HL-60 (cell line): ENCODE data around the gene APCDD1.

Experiments used
- DNase-seq, 2 experiments: peaks; one replicate each; pipeline ENCODE4 v3.0.0-alpha.2; 2010 to 2020; ENCODE audit warnings: low read depth in 1 of 2, low spot score in 1 of 2
- H3K27ac ChIP-seq: fragments of 250-450 bp; sonication (Bioruptor Pico); replicated peaks from 2 replicates; pipeline ENCODE4 v1.5.1; 2020; ENCODE audit warnings: mild to moderate bottlenecking, moderate library complexity
- H3K27me3 ChIP-seq: fragments of 250-450 bp; sonication (Bioruptor Pico); 2 replicates; pipeline ENCODE4 v1.5.1; 2021; ENCODE audit warnings: mild to moderate bottlenecking, moderate library complexity; ENCODE audit not compliant: insufficient read depth, poor library complexity, severe bottlenecking
- H3K4me3 ChIP-seq: replicated peaks from 2 replicates; pipeline ENCODE4 v1.5.1; 2011; ENCODE audit warnings: mild to moderate bottlenecking, control low read depth, low read length; ENCODE audit not compliant: insufficient read depth
- GABPA ChIP-seq: IDR thresholded peaks from 2 replicates; pipeline ENCODE4 v1.6.1; 2012; ENCODE audit warnings: low read depth
- POLR2AphosphoS5 ChIP-seq: IDR thresholded peaks from 2 replicates; pipeline ENCODE4 v1.6.1; 2012; ENCODE audit warnings: low read depth
- REST ChIP-seq: IDR thresholded peaks from 2 replicates; pipeline ENCODE4 v1.6.1; 2012; ENCODE audit warnings: low read depth; ENCODE audit not compliant: insufficient replicate concordance
- SPI1 ChIP-seq: IDR thresholded peaks from 2 replicates; pipeline ENCODE4 v1.6.1; 2012; ENCODE audit warnings: low read depth, mild to moderate bottlenecking, borderline replicate concordance
- TF ChIP-seq, protein P1 (sequence below): IDR thresholded peaks from one replicate; pipeline ENCODE4 v1.5.1; 2011; ENCODE audit warnings: low read length, control low read depth, inconsistent platforms; ENCODE audit not compliant: insufficient read depth

APCDD1 gene

DNA sequence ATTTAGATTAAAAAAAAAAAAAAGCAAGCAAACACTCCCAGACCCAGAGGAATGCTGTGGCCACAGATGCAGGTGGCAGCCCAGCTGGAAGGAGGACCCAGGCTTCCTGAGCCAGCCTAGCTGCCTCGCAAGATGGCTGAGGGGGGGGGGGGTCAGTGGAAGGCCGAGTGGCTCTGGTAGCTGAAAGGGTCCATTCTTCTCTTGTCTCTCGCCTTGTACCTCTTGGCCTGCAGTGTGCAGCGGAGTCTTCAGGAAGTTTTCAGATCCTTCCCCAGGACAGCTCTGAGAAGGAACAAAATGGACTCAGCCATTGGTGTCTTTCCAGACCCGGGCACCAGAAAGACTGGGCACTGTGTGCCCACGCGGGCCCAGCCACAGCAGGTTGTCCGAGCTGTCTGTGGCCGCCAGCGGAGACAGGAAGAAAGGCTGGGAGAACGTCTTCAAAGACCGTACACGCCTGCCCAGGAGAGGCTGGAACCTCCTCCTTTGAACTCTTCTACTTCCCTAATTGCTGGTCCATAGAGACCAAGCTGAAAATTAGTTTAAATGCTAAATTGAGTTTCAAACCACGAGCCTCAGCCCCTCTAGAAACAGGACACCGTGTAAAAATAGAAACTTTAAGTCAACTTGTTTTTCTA is 21.3 kb downstream of the APCDD1 start:
- no peak for TF ChIP-seq POLR2AphosphoS5
- TF ChIP-seq, protein P1, sequence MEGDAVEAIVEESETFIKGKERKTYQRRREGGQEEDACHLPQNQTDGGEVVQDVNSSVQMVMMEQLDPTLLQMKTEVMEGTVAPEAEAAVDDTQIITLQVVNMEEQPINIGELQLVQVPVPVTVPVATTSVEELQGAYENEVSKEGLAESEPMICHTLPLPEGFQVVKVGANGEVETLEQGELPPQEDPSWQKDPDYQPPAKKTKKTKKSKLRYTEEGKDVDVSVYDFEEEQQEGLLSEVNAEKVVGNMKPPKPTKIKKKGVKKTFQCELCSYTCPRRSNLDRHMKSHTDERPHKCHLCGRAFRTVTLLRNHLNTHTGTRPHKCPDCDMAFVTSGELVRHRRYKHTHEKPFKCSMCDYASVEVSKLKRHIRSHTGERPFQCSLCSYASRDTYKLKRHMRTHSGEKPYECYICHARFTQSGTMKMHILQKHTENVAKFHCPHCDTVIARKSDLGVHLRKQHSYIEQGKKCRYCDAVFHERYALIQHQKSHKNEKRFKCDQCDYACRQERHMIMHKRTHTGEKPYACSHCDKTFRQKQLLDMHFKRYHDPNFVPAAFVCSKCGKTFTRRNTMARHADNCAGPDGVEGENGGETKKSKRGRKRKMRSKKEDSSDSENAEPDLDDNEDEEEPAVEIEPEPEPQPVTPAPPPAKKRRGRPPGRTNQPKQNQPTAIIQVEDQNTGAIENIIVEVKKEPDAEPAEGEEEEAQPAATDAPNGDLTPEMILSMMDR, result no peak
- no peak for TF ChIP-seq REST
- no peak for TF ChIP-seq GABPA
- TF ChIP-seq SPI1, result no peak

GRCh38 chr18:10476338-10476791 is 21.9 kb downstream of the APCDD1 start:
- Histone ChIP-seq H3K27me3 (no peaks in the 10 kb centered on the region), H3K27ac (no peak overlapping the region), H3K4me3 (no peak overlapping the region)
- TF ChIP-seq POLR2AphosphoS5 (no peak), SPI1 (no peak), REST (no peak), GABPA (no peak)
- TF ChIP-seq, protein P1, result no peak
- no peak for DNase-seq

More for the DNA sequence above, 21.3 kb downstream of the APCDD1 start:
- DNase-seq, result no peak
- H3K4me3 ChIP-seq, result no peak overlapping the region
- H3K27me3 ChIP-seq, result no peaks in the 10 kb centered on the region
- no peak overlapping the region for H3K27ac ChIP-seq

GRCh38 chr18:10477121-10477862 is 22.9 kb downstream of the APCDD1 start:
- DNase-seq, result no peak
- Histone ChIP-seq H3K27ac (no peak overlapping the region), H3K4me3 (no peak overlapping the region), H3K27me3 (no peaks in the 10 kb centered on the region)
- TF ChIP-seq GABPA (no peak), SPI1 (no peak), POLR2AphosphoS5 (no peak), REST (no peak)
- TF ChIP-seq, protein P1, result no peak
